HEK293 (cell line): Measurements from ENCODE around the gene OR6A2.

Source experiments
- KLF9 ChIP-seq: fragments of 450-650 bp; formaldehyde crosslinking; IDR thresholded peaks from 2 replicates; pipeline ENCODE4 v1.5.1; 2016; ENCODE audit warnings: missing biosample characterization, missing genetic modification characterization, low read depth
- REPIN1 ChIP-seq: fragments of 450-650 bp; formaldehyde crosslinking; IDR thresholded peaks from 2 replicates; pipeline ENCODE4 v1.5.1; 2017; ENCODE audit warnings: missing biosample characterization, missing genetic modification characterization, low read depth
- SP7 ChIP-seq: fragments of 450-650 bp; formaldehyde crosslinking; IDR thresholded peaks from 2 replicates; pipeline ENCODE4 v1.5.1; 2016; ENCODE audit warnings: missing biosample characterization, missing genetic modification characterization
- WT1 ChIP-seq: fragments of 450-650 bp; formaldehyde crosslinking; IDR thresholded peaks from 2 replicates; pipeline ENCODE4 v1.5.1; 2016; ENCODE audit warnings: missing biosample characterization, missing genetic modification characterization
- YY1 ChIP-seq: fragments of 450-650 bp; formaldehyde crosslinking; IDR thresholded peaks from 2 replicates; pipeline ENCODE4 v1.5.1; 2018; ENCODE audit warnings: missing biosample characterization, missing genetic modification characterization
- ZNF121 ChIP-seq: fragments of 450-650 bp; formaldehyde crosslinking; IDR thresholded peaks from 2 replicates; pipeline ENCODE4 v1.5.1; 2016; ENCODE audit warnings: missing biosample characterization, missing genetic modification characterization
- ZNF175 ChIP-seq: fragments of 450-650 bp; formaldehyde crosslinking; IDR thresholded peaks from 2 replicates; pipeline ENCODE4 v1.5.1; 2016; ENCODE audit warnings: missing biosample characterization, missing genetic modification characterization
- ZNF214 ChIP-seq: fragments of 450-650 bp; formaldehyde crosslinking; IDR thresholded peaks from 2 replicates; pipeline ENCODE4 v1.5.1; 2017; ENCODE audit warnings: missing biosample characterization, mild to moderate bottlenecking, missing genetic modification characterization, borderline replicate concordance
- ZNF24 ChIP-seq: fragments of 450-650 bp; formaldehyde crosslinking; IDR thresholded peaks from 2 replicates; pipeline ENCODE4 v1.5.1; 2016; ENCODE audit warnings: missing biosample characterization, missing genetic modification characterization
- ZNF274 ChIP-seq, 2 experiments: fragments of 200-500 bp in 1 of 2; fragments of 450-650 bp in 1 of 2; sonication (Bioruptor generic) in 1 of 2; formaldehyde crosslinking in 1 of 2; IDR thresholded peaks; 2 replicates each; pipeline versions ENCODE4 v1.5.1 to v1.6.1; 2014 to 2016; ENCODE audit warnings: borderline replicate concordance in 1 of 2, inconsistent platforms in 1 of 2, low read length in 1 of 2, missing biosample characterization in 1 of 2, missing genetic modification characterization in 1 of 2
- ZNF629 ChIP-seq: fragments of 450-650 bp; formaldehyde crosslinking; IDR thresholded peaks from 2 replicates; pipeline ENCODE4 v1.5.1; 2017; ENCODE audit warnings: missing biosample characterization, missing genetic modification characterization
- ZNF776 ChIP-seq: fragments of 450-650 bp; formaldehyde crosslinking; IDR thresholded peaks from 2 replicates; pipeline ENCODE4 v1.5.0; 2017; ENCODE audit warnings: missing biosample characterization, missing genetic modification characterization, borderline replicate concordance
- TF ChIP-seq, protein P1 (sequence below): fragments of 450-650 bp; formaldehyde crosslinking; IDR thresholded peaks from 2 replicates; pipeline ENCODE4 v1.5.1; 2016; ENCODE audit warnings: missing biosample characterization, missing genetic modification characterization
- TF ChIP-seq, protein P2 (sequence below): fragments of 450-650 bp; formaldehyde crosslinking; IDR thresholded peaks from 2 replicates; pipeline ENCODE4 v1.5.1; 2016; ENCODE audit warnings: missing biosample characterization, missing genetic modification characterization

DNA sequence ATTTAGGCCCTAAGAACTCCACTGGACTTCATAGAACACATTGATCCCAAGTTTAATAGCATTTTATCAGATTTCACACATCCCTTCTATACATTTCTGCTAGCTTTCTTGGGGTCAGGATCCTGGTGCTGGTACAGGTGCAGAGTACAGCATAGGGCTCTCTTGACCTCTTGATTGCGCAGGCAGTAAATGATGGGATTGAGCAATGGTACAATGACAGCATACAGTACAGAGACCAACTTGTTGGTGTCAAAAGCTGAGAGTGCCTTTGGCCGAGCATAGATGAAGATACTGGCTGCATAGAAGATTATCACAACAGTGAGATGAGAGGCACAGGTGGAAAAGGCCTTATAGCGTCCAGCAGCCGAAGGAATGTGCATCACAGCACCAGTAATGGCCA, 4.8 kb downstream of the OR6A2 start:
- TF ChIP-seq, protein P1, sequence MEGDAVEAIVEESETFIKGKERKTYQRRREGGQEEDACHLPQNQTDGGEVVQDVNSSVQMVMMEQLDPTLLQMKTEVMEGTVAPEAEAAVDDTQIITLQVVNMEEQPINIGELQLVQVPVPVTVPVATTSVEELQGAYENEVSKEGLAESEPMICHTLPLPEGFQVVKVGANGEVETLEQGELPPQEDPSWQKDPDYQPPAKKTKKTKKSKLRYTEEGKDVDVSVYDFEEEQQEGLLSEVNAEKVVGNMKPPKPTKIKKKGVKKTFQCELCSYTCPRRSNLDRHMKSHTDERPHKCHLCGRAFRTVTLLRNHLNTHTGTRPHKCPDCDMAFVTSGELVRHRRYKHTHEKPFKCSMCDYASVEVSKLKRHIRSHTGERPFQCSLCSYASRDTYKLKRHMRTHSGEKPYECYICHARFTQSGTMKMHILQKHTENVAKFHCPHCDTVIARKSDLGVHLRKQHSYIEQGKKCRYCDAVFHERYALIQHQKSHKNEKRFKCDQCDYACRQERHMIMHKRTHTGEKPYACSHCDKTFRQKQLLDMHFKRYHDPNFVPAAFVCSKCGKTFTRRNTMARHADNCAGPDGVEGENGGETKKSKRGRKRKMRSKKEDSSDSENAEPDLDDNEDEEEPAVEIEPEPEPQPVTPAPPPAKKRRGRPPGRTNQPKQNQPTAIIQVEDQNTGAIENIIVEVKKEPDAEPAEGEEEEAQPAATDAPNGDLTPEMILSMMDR (tag by site-specific recombination) = no peak
- TF ChIP-seq YY1 (no peak), WT1 (no peak), ZNF274 (IDR thresholded peaks at IDR 0.05; ENCODE audit: low read length) (no peak), ZNF274 (tag by site-specific recombination; IDR thresholded peaks at IDR 0.05; ENCODE audit: borderline replicate concordance) (no peak), KLF9 (tag by site-specific recombination) (no peak), ZNF629 (tag by site-specific recombination) (no peak), SP7 (tag by site-specific recombination) (no peak), ZNF776 (tag by site-specific recombination) (no peak), ZNF24 (tag by site-specific recombination) (no peak), ZNF175 (tag by site-specific recombination) (no peak), REPIN1 (tag by site-specific recombination) (no peak), ZNF214 (tag by site-specific recombination) (no peak), ZNF121 (tag by site-specific recombination) (no peak)
- TF ChIP-seq, protein P2, sequence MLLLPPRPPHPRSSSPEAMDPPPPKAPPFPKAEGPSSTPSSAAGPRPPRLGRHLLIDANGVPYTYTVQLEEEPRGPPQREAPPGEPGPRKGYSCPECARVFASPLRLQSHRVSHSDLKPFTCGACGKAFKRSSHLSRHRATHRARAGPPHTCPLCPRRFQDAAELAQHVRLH (tag by site-specific recombination) = no peak
